ENCODE results near the gene HAPLN2.

- TF ChIP-seq, protein P1, sequence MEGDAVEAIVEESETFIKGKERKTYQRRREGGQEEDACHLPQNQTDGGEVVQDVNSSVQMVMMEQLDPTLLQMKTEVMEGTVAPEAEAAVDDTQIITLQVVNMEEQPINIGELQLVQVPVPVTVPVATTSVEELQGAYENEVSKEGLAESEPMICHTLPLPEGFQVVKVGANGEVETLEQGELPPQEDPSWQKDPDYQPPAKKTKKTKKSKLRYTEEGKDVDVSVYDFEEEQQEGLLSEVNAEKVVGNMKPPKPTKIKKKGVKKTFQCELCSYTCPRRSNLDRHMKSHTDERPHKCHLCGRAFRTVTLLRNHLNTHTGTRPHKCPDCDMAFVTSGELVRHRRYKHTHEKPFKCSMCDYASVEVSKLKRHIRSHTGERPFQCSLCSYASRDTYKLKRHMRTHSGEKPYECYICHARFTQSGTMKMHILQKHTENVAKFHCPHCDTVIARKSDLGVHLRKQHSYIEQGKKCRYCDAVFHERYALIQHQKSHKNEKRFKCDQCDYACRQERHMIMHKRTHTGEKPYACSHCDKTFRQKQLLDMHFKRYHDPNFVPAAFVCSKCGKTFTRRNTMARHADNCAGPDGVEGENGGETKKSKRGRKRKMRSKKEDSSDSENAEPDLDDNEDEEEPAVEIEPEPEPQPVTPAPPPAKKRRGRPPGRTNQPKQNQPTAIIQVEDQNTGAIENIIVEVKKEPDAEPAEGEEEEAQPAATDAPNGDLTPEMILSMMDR (IDR thresholded peaks at IDR 0.05), result no peak
- TF ChIP-seq EZH2 (IDR thresholded peaks at IDR 0.05; ENCODE audit: borderline replicate concordance, insufficient read depth, low read depth, low read length, poor library complexity, severe bottlenecking), result no peak
These were observed 26.1 kb upstream of the HAPLN2 start for GRCh38 chr1:156592910-156593660.

All from B cell (primary cell).